H9 (cell line): ENCODE data around the gene ARHGEF39. TPM values are rescaled to one million over a fixed set of nuclear protein-coding genes. Genes with fewer than 3 reads are reported as not detected.

Source experiments
- DNase-seq: peaks from one replicate; pipeline ENCODE4 v3.0.0-alpha.2; 2017
- H2AFZ ChIP-seq: one replicate; pipeline ENCODE4 v1.6.1; 2013; ENCODE audit warnings: mild to moderate bottlenecking, low read length, control low read depth, moderate library complexity
- H2AK5ac ChIP-seq: 2 replicates; pipeline ENCODE4 v1.6.1; 2013; ENCODE audit warnings: low read length, control low read depth, mixed read lengths; ENCODE audit not compliant: insufficient read length
- H2BK120ac ChIP-seq: one replicate; pipeline ENCODE4 v1.6.1; 2013; ENCODE audit warnings: low read depth, mild to moderate bottlenecking, low read length, control low read depth, inconsistent platforms; ENCODE audit not compliant: poor library complexity, severe bottlenecking
- H2BK12ac ChIP-seq: 2 replicates; pipeline ENCODE4 v1.6.1; 2013; ENCODE audit warnings: low read length, control low read depth, mixed read lengths, low read depth; ENCODE audit not compliant: insufficient read length
- H2BK15ac ChIP-seq: 2 replicates; pipeline ENCODE4 v1.6.1; 2013; ENCODE audit warnings: low read depth, low read length, control low read depth
- H2BK20ac ChIP-seq: one replicate; pipeline ENCODE4 v1.6.1; 2013; ENCODE audit warnings: low read depth, mild to moderate bottlenecking, low read length, control low read depth, inconsistent platforms; ENCODE audit not compliant: poor library complexity, severe bottlenecking
- H2BK5ac ChIP-seq: 2 replicates; pipeline ENCODE4 v1.6.1; 2013; ENCODE audit warnings: low read length, control low read depth, mixed read lengths; ENCODE audit not compliant: insufficient read length
- H3K14ac ChIP-seq: 2 replicates; pipeline ENCODE4 v1.6.1; 2013; ENCODE audit warnings: low read length, control low read depth; ENCODE audit not compliant: insufficient read depth
- H3K18ac ChIP-seq: 2 replicates; pipeline ENCODE4 v1.6.1; 2013; ENCODE audit warnings: low read depth, mild to moderate bottlenecking, mixed read lengths, low read length, control low read depth; ENCODE audit not compliant: insufficient read length
- H3K23ac ChIP-seq: 2 replicates; pipeline ENCODE4 v1.6.1; 2013; ENCODE audit warnings: low read length, control low read depth, mixed read lengths, low read depth; ENCODE audit not compliant: insufficient read length
- H3K23me2 ChIP-seq: 2 replicates; pipeline ENCODE4 v1.6.1; 2013; ENCODE audit warnings: low read depth, mild to moderate bottlenecking, mixed read lengths, low read length, control low read depth; ENCODE audit not compliant: insufficient read length, poor library complexity, severe bottlenecking
- H3K27ac ChIP-seq: 2 replicates; pipeline ENCODE4 v1.5.1; 2013; ENCODE audit warnings: low read length, control low read depth, mixed read lengths, low read depth; ENCODE audit not compliant: insufficient read length
- H3K27me3 ChIP-seq: 2 replicates; pipeline ENCODE4 v1.6.1; 2013; ENCODE audit warnings: low read length, control low read depth, inconsistent platforms; ENCODE audit not compliant: insufficient read depth
- H3K4ac ChIP-seq: 2 replicates; pipeline ENCODE4 v1.6.1; 2013; ENCODE audit warnings: low read depth, mild to moderate bottlenecking, control low read depth, inconsistent platforms, low read length, moderate library complexity
- H3K4me1 ChIP-seq: 2 replicates; pipeline ENCODE4 v1.6.1; 2013; ENCODE audit warnings: low read length, control low read depth, inconsistent platforms; ENCODE audit not compliant: insufficient read depth
- H3K4me2 ChIP-seq: 2 replicates; pipeline ENCODE4 v1.6.1; 2013; ENCODE audit warnings: low read length, control low read depth, mixed read lengths; ENCODE audit not compliant: insufficient read length, insufficient read depth
- H3K56ac ChIP-seq: 2 replicates; pipeline ENCODE4 v1.6.1; 2013; ENCODE audit warnings: low read depth, mild to moderate bottlenecking, mixed read lengths, low read length, control low read depth; ENCODE audit not compliant: insufficient read length
- H3K79me1 ChIP-seq: 2 replicates; pipeline ENCODE4 v1.6.1; 2013; ENCODE audit warnings: low read depth, mild to moderate bottlenecking, moderate library complexity, low read length, control low read depth, inconsistent platforms; ENCODE audit not compliant: insufficient read depth, poor library complexity, severe bottlenecking
- H3K79me2 ChIP-seq: 2 replicates; pipeline ENCODE4 v1.6.1; 2013; ENCODE audit warnings: low read length, control low read depth, inconsistent platforms; ENCODE audit not compliant: insufficient read depth
- H3K9ac ChIP-seq: 2 replicates; pipeline ENCODE4 v1.6.1; 2013; ENCODE audit warnings: low read length, control low read depth, mixed read lengths; ENCODE audit not compliant: insufficient read length; ENCODE audit errors: extremely low read depth
- H3K9me3 ChIP-seq: one replicate; pipeline ENCODE4 v1.6.1; 2013; ENCODE audit warnings: low read depth, low read length, inconsistent platforms; ENCODE audit not compliant: control insufficient read depth
- H3T11ph ChIP-seq: one replicate; pipeline ENCODE4 v1.6.1; 2013; ENCODE audit warnings: mild to moderate bottlenecking, low read length, control low read depth, inconsistent platforms
- H4K20me1 ChIP-seq: one replicate; pipeline ENCODE4 v1.6.1; 2013; ENCODE audit not compliant: control insufficient read depth, insufficient read length, insufficient read depth
- H4K5ac ChIP-seq: 2 replicates; pipeline ENCODE4 v1.6.1; 2013; ENCODE audit warnings: low read depth, mild to moderate bottlenecking, mixed read lengths, low read length, control low read depth; ENCODE audit not compliant: insufficient read length
- H4K8ac ChIP-seq: replicated peaks from 2 replicates; pipeline ENCODE4 v1.6.1; 2013; ENCODE audit warnings: low read length, control low read depth, mixed read lengths, low read depth; ENCODE audit not compliant: insufficient read length
- H4K91ac ChIP-seq: 2 replicates; pipeline ENCODE4 v1.6.1; 2013; ENCODE audit warnings: low read depth, mild to moderate bottlenecking, moderate library complexity, mixed read lengths, low read length, control low read depth; ENCODE audit not compliant: insufficient read length
- H3K27ac Mint-ChIP-seq, 3 experiments: 2 replicates in 2 of 3; 3 replicates in 1 of 3; pipeline ENCODE4 v1.8.0; 2020 to 2021; ENCODE audit warnings: mixed read lengths in 3 of 3, mild to moderate bottlenecking in 1 of 3, moderate library complexity in 1 of 3
- H3K27me3 Mint-ChIP-seq: 2 replicates; pipeline ENCODE4 v1.8.0; 2021; ENCODE audit warnings: low read depth, mild to moderate bottlenecking, moderate library complexity, mixed read lengths
- H3K36me3 Mint-ChIP-seq, 3 experiments: 2 replicates in 2 of 3; 3 replicates in 1 of 3; pipeline ENCODE4 v1.8.0; 2020 to 2021; ENCODE audit warnings: low read depth in 3 of 3, mixed read lengths in 3 of 3; ENCODE audit not compliant: insufficient read depth in 1 of 3
- H3K4me1 Mint-ChIP-seq, 2 experiments: 2 replicates each; pipeline ENCODE4 v1.8.0; 2020; ENCODE audit warnings: mixed read lengths in 2 of 2
- H3K4me3 Mint-ChIP-seq, 2 experiments: 2 replicates in 1 of 2; 3 replicates in 1 of 2; pipeline ENCODE4 v1.8.0; 2020 to 2021; ENCODE audit warnings: mild to moderate bottlenecking in 2 of 2, mixed read lengths in 2 of 2, moderate library complexity in 1 of 2
- H3K9me3 Mint-ChIP-seq, 2 experiments: 2 replicates in 1 of 2; 3 replicates in 1 of 2; pipeline ENCODE4 v1.8.0; 2020; ENCODE audit warnings: mild to moderate bottlenecking in 2 of 2, mixed read lengths in 2 of 2, moderate library complexity in 1 of 2
- CTCF ChIP-seq: fragments of 200-600 bp; sonication (generic); conservative IDR thresholded peaks from 3 replicates; pipeline ENCODE4 v1.8.0; 2021; ENCODE audit warnings: antibody characterized with exemption, mild to moderate bottlenecking
- total RNA-seq: library from RNA; stranded (reverse); gene quantifications from 2 replicates; pipeline ENCODE4 v1.2.1, GENCODE V29; 2021

The ARHGEF39 gene
- total RNA-seq, 1 experiment from 2014 or later = 24.4 TPM

- Histone ChIP-seq H4K20me1 (no peaks in the 10 kb centered on the region), H4K8ac (no peak overlapping the region), H3K27me3 (no peaks in the 10 kb centered on the region), H3T11ph (no peak overlapping the region), H3K9ac (no peak overlapping the region), H3K4me2 (no peak overlapping the region), H2BK12ac (no peak overlapping the region), H3K14ac (no peak overlapping the region), H2AFZ (no peak overlapping the region), H3K56ac (no peak overlapping the region), H2BK20ac (no peak overlapping the region), H3K9me3 (no peaks in the 10 kb centered on the region), H2BK120ac (no peak overlapping the region), H3K79me2 (no peaks in the 10 kb centered on the region), H4K91ac (no peak overlapping the region), H2BK15ac (no peak overlapping the region), H3K4ac (no peak overlapping the region), H4K5ac (no peak overlapping the region), H2BK5ac (no peak overlapping the region), H3K23me2 (no peaks in the 10 kb centered on the region), H3K23ac (no peak overlapping the region), H3K27ac (no peak overlapping the region), H3K4me1 (no peaks in the 10 kb centered on the region), H3K79me1 (no peaks in the 10 kb centered on the region), H3K18ac (no peak overlapping the region), H2AK5ac (no peak overlapping the region)
- Mint-ChIP-seq H3K9me3 (no peaks in the 10 kb centered on the region), H3K4me1 (no peaks in the 10 kb centered on the region; a peak in 1 of 4 replicates), H3K27ac (no peak overlapping the region), H3K4me3 (no peak overlapping the region), H3K36me3 (peaks cover 2 to 30% (median 22%) of the 10 kb centered on the region in 3 experiments), H3K27me3 (no peaks in the 10 kb centered on the region)
- TF ChIP-seq CTCF = no peak
- DNase-seq = no peak
These were observed 35.9 kb upstream of the ARHGEF39 start for GRCh38 chr9:35700942-35701341.
